ENCODE measurements around the gene LRRC74B. TPM values are rescaled to one million over a fixed set of nuclear protein-coding genes. Genes with fewer than 3 reads are reported as not detected.

Gene LRRC74B
- total and polyA plus RNA-seq, 2 of the 4 experiments (the other 2 are of a cell fraction) = not detected

- Histone ChIP-seq H3K9ac (ENCODE audit: low read depth, low read length) (no peak overlapping the region), H2BK20ac (ENCODE audit: low read depth, low read length) (no peak overlapping the region), H2BK15ac (ENCODE audit: low read depth, low read length) (no peak overlapping the region), H3K27me3 (ENCODE audit: control insufficient read depth, insufficient read depth, low read length) (no peaks in the 10 kb centered on the region), H3K79me1 (ENCODE audit: low read depth in 1 of 2, low read length in 2 of 2) (0 out of 4 replicates have a peak, but pooled peaks cover 0 to 5% of the 10 kb centered on the region in 2 experiments), H3K4me2 (ENCODE audit: low read depth, low read length) (no peak overlapping the region), H3K9me1 (ENCODE audit: insufficient read depth, low read length) (peaks cover 10% of the 10 kb centered on the region), H4K8ac (ENCODE audit: low read depth in 2 of 2, low read length in 2 of 2) (no peak overlapping the region), H2AK5ac (ENCODE audit: low read depth, low read length) (no peak overlapping the region), H4K91ac (ENCODE audit: insufficient read depth, low read depth, low read length) (no peak overlapping the region), H3K9me3 (ENCODE audit: control insufficient read depth, insufficient read depth, low read length) (no peaks in the 10 kb centered on the region), H3K4me3 (ENCODE audit: insufficient read depth, low read depth, low read length) (no peak overlapping the region), H3K4me1 (ENCODE audit: control insufficient read depth, insufficient read depth, low read length) (peaks cover 12% of the 10 kb centered on the region), H2BK120ac (ENCODE audit: low read depth, low read length) (no peak overlapping the region), H3K36me3 (ENCODE audit: control insufficient read depth, insufficient read depth, low read length) (no peaks in the 10 kb centered on the region), H2AFZ (replicated peaks; ENCODE audit: low read length, poor library complexity) (no peak overlapping the region), H2AK9ac (replicated peaks; ENCODE audit: low read depth, low read length, poor library complexity) (no peak overlapping the region), H3K4ac (ENCODE audit: low read depth, low read length) (no peak overlapping the region), H4K20me1 (ENCODE audit: insufficient read depth, low read length) (peaks cover 4% of the 10 kb centered on the region; the same call in 1 of the 2 replicates), H2BK5ac (ENCODE audit: low read depth, low read length, poor library complexity, severe bottlenecking) (no peak overlapping the region), H3K23ac (ENCODE audit: low read depth, low read length) (no peak overlapping the region), H3K27ac (ENCODE audit: insufficient read depth, low read length) (no peak overlapping the region), H3K14ac (replicated peaks; ENCODE audit: low read depth, low read length) (no peak overlapping the region), H3K18ac (ENCODE audit: low read depth, low read length) (no peak overlapping the region), H3K56ac (ENCODE audit: extremely low read depth, insufficient read depth, low read length) (no peak overlapping the region), H4K5ac (ENCODE audit: low read depth, low read length) (no peak overlapping the region)
- no TSS peak for BruUV-seq (replicated peaks)
- in situ Hi-C loops (cut with MboI; ENCODE audit: low sequenced_read_pairs) (loop anchor here (10.0 kb wide), 1 partner anchor 84 kb away; no protein-coding TSS in a partner anchor), intact Hi-C loops (cut with micrococcal nuclease) (no loop called here), dilution Hi-C loops (cut with HindIII; ENCODE audit: low sequenced_read_pairs, unreplicated experiment) (no loop called here)
- DNase-seq (no peak), ATAC-seq (ENCODE audit: low read depth) (no peak)
- CTCF ChIA-PET = no interaction called here
- POLR2A ChIA-PET (ENCODE audit: unreplicated experiment) = no interaction called here
- 72% methylated on average over 2 of the region's 3 CpGs; no CpG with 5 or more reads in 1 of the 2 experiments for WGBS, 2 experiments (ENCODE audit: extremely low coverage in 2 of 2, insufficient read length in 1 of 2)
- TF ChIP-seq CHD1 (IDR thresholded peaks at IDR 0.05; ENCODE audit: low read depth, low read length) (no peak), ELK1 (IDR thresholded peaks at IDR 0.05; ENCODE audit: borderline replicate concordance, low read depth, low read length) (no peak), FOS (IDR thresholded peaks at IDR 0.05; ENCODE audit: low read depth, low read length) (no peak), BHLHE40 (IDR thresholded peaks at IDR 0.05; ENCODE audit: low read depth, low read length) (no peak), RCOR1 (IDR thresholded peaks at IDR 0.05; ENCODE audit: insufficient replicate concordance, low read length) (no peak), POLR2A (IDR thresholded peaks at IDR 0.05; ENCODE audit: low read depth, low read length) (no peak), MAFK (IDR thresholded peaks at IDR 0.05; ENCODE audit: low read depth, low read length) (no peak), CTCF (conservative IDR thresholded peaks at IDR 0.05; ENCODE audit: low read depth, low read length) (no peak), CEBPB (IDR thresholded peaks at IDR 0.05; ENCODE audit: low read depth, low read length) (no peak), SMC3 (IDR thresholded peaks at IDR 0.05; ENCODE audit: low read depth, low read length) (no peak), MXI1 (IDR thresholded peaks at IDR 0.05; ENCODE audit: borderline replicate concordance, low read depth, low read length) (no peak), USF2 (IDR thresholded peaks at IDR 0.05; ENCODE audit: low read depth, low read length) (no peak), RFX5 (IDR thresholded peaks at IDR 0.05; ENCODE audit: low read depth, low read length) (no peak), RAD21 (IDR thresholded peaks at IDR 0.05; ENCODE audit: low read length) (no peak), NFE2L2 (IDR thresholded peaks at IDR 0.05; ENCODE audit: low read depth, low read length) (no peak), MAZ (IDR thresholded peaks at IDR 0.05; ENCODE audit: borderline replicate concordance, low read depth, low read length) (no peak)
Observed at GRCh38 chr22:21010426-21011113, 35.2 kb upstream of the LRRC74B start.

Measured in IMR-90 (cell line).